HepG2 (cell line): ENCODE data around the gene FBXO41. TPM values are rescaled to one million over a fixed set of nuclear protein-coding genes. Genes with fewer than 3 reads are reported as not detected.
A peak's percentile ranks its signal among the peaks of the same experiment; 100 is the strongest.

ENCODE experiments used
- ARID5B ChIP-seq: IDR thresholded peaks from 2 replicates; pipeline ENCODE4 v1.4.0; 2020; ENCODE audit warnings: mild to moderate bottlenecking, missing genetic modification reagents
- BHLHE40 ChIP-seq: IDR thresholded peaks from 2 replicates; pipeline ENCODE4 v1.6.1; 2011; ENCODE audit warnings: low read length, improper control_type of control experiment
- CERS6 ChIP-seq: sonication (generic); formaldehyde crosslinking; IDR thresholded peaks from 2 replicates; pipeline ENCODE4 v1.5.0; 2020; ENCODE audit warnings: missing genetic modification reagents
- HOXD1 ChIP-seq: sonication (generic); formaldehyde crosslinking; IDR thresholded peaks from 2 replicates; pipeline ENCODE4 v1.5.0; 2020; ENCODE audit warnings: missing genetic modification reagents
- IKZF1 ChIP-seq: fragments of 450-650 bp; IDR thresholded peaks from 2 replicates; pipeline ENCODE4 v1.7.1; 2016
- IKZF5 ChIP-seq: IDR thresholded peaks from 2 replicates; pipeline ENCODE4 v1.6.1; 2018; ENCODE audit warnings: missing genetic modification reagents, mild to moderate bottlenecking, missing compliant biosample characterization
- KMT2A ChIP-seq: sonication (generic); formaldehyde crosslinking; IDR thresholded peaks from 2 replicates; pipeline ENCODE4 v1.4.0; 2020; ENCODE audit warnings: missing genetic modification reagents
- POLR2G ChIP-seq: fragments of 200-400 bp; formaldehyde crosslinking; IDR thresholded peaks from 2 replicates; pipeline ENCODE4 v1.6.1; 2018; ENCODE audit warnings: mild to moderate bottlenecking, low read depth, low read length, moderate library complexity
- RERE ChIP-seq: IDR thresholded peaks from 2 replicates; pipeline ENCODE4 v1.6.1; 2016; ENCODE audit warnings: low read depth, missing genetic modification reagents, missing compliant biosample characterization
- RFXANK ChIP-seq: IDR thresholded peaks from 2 replicates; pipeline ENCODE4 v1.6.1; 2016
- SMC3 ChIP-seq: IDR thresholded peaks from 2 replicates; pipeline ENCODE4 v1.6.1; 2011; ENCODE audit warnings: low read length, improper control_type of control experiment
- SSRP1 ChIP-seq: IDR thresholded peaks from 2 replicates; pipeline ENCODE4 v1.6.1; 2016; ENCODE audit warnings: control low read depth
- USF2 ChIP-seq, 2 experiments: sonication (generic) in 1 of 2; formaldehyde crosslinking in 1 of 2; IDR thresholded peaks; 2 replicates each; pipeline versions ENCODE4 v1.5.1 to v1.6.1; 2011 to 2020; ENCODE audit warnings: borderline replicate concordance in 1 of 2, low read depth in 1 of 2, low read length in 1 of 2, mild to moderate bottlenecking in 1 of 2, missing genetic modification reagents in 1 of 2, moderate library complexity in 1 of 2
- ZFX ChIP-seq: sonication (generic); formaldehyde crosslinking; IDR thresholded peaks from 2 replicates; pipeline ENCODE4 v1.4.0; 2020; ENCODE audit warnings: mild to moderate bottlenecking, low read depth, missing genetic modification reagents, moderate library complexity
- ZNF720 ChIP-seq: sonication (generic); formaldehyde crosslinking; IDR thresholded peaks from 2 replicates; pipeline ENCODE4 v1.4.0; 2020; ENCODE audit warnings: missing genetic modification reagents
- polyA plus RNA-seq, 8 experiments: library from polyadenylated mRNA; depleted of rRNA in 3 of 8; stranded (reverse) in 7 of 8; unstranded in 1 of 8; fragments of >200 nt; fragmentation: Illumina TruSeq in 4 of 8; extraction: Trizol in 4 of 8; gene quantifications; 2 replicates each; pipeline versions ENCODE4 v1.2.1 to v1.2.3, GENCODE V29; 2011 to 2016; ENCODE audit warnings: low read depth in 4 of 8, missing spikeins in 1 of 8, mixed read lengths in 1 of 8; ENCODE audit not compliant: insufficient read depth in 1 of 8
- total RNA-seq, 5 experiments: library from RNA; depleted of rRNA; stranded (reverse); fragments of >200 nt; fragmentation: Illumina TruSeq; extraction: Trizol; gene quantifications; 2 replicates each; pipeline ENCODE4 v1.2.3, GENCODE V29; 2016; ENCODE audit warnings: low read depth in 1 of 5

The FBXO41 gene
- total and polyA plus RNA-seq, 2 of the 13 experiments (the other 11 are each of a cell fraction or from before 2014, with no cell fraction given) = 4.2 to 10.3 TPM

GRCh38 chr2:73212448-73213176 is 71.7 kb downstream of the FBXO41 start (continued):
- no peak for TF ChIP-seq RERE (CRISPR knock-in tag)
- TF ChIP-seq SSRP1 = no peak
- TF ChIP-seq ZFX (CRISPR knock-in tag) = no peak
- no peak for TF ChIP-seq POLR2G
- no peak for TF ChIP-seq USF2 (IDR thresholded peaks at IDR 0.05; ENCODE audit: low read depth, low read length)
- TF ChIP-seq USF2 (CRISPR knock-in tag; IDR thresholded peaks at IDR 0.05; ENCODE audit: borderline replicate concordance) = no peak
- TF ChIP-seq ARID5B (CRISPR knock-in tag) = peak; percentile 50; the same call in 1 of the 2 replicates
- TF ChIP-seq IKZF1 = no peak
- no peak for TF ChIP-seq CERS6 (CRISPR knock-in tag)
- TF ChIP-seq SMC3 = peak; percentile 51
- TF ChIP-seq BHLHE40 = no peak
- TF ChIP-seq RFXANK = no peak
- TF ChIP-seq IKZF5 = no peak
- TF ChIP-seq KMT2A (CRISPR knock-in tag) = no peak
- no peak for TF ChIP-seq ZNF720 (CRISPR knock-in tag)
- no peak for TF ChIP-seq HOXD1
